ENCODE results near the gene NKPD1. TPM values are rescaled to one million over a fixed set of nuclear protein-coding genes. Genes with fewer than 3 reads are reported as not detected.

The NKPD1 gene
- total and polyA plus RNA-seq, 2 donors: 0.14 to 0.59 TPM

DNA sequence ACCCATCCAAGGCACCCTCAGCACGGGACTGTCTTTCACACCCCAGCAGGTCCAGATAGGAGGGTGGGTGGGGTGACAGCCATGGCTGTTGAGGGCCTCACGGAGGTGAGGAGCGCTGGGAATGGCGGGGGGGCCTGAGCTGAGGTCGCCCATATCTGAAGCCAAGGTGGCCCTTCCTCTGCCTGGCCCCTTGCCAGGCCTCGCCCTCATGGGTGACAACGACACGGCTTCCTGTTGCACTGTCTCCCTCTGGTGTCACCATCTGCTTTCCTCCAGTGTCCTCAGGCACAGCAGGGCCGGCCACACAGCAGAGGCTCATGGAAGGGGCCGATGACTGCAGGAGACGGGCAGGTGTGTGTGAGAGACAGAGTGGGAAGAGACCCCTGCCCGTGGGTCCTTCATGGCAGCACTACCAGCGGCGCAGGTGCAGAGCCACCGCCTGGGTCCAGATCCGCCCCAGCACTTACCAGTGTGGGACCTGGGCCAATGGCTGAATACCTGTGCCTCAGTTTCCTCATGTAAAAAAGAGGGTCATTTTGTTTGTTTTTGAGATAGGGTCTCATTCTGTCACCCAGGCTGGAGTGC lies 8.1 kb upstream of the NKPD1 start:
- H3K9me3 ChIP-seq (ENCODE audit: control insufficient read depth in 2 of 2, insufficient read depth in 1 of 2, low read length in 1 of 2): peaks cover 0 to 3% of the 10 kb centered on the region in 2 donors
- 94% methylated on average over 16 of the region's 16 CpGs for WGBS
- H3K27ac ChIP-seq (ENCODE audit: low read depth in 1 of 2, low read length in 1 of 2): no peak overlapping the region
- no peaks in the 10 kb centered on the region for H3K27me3 ChIP-seq (ENCODE audit: control insufficient read depth in 2 of 2, insufficient read depth in 1 of 2, low read length in 1 of 2)
- H3K4me1 ChIP-seq (ENCODE audit: control insufficient read depth in 2 of 2, insufficient read depth in 2 of 2, low read length in 2 of 2): peaks cover 20 to 52% of the 10 kb centered on the region in 2 donors
- no peaks in the 10 kb centered on the region for H3K36me3 ChIP-seq (ENCODE audit: control insufficient read depth in 2 of 2, insufficient read depth in 2 of 2, low read length in 1 of 2)
- DNase-seq (ENCODE audit: low read depth in 6 of 9, low spot score in 9 of 9): no peak
- no peak overlapping the region for H3K4me3 ChIP-seq (ENCODE audit: low read length in 2 of 2)

DNA sequence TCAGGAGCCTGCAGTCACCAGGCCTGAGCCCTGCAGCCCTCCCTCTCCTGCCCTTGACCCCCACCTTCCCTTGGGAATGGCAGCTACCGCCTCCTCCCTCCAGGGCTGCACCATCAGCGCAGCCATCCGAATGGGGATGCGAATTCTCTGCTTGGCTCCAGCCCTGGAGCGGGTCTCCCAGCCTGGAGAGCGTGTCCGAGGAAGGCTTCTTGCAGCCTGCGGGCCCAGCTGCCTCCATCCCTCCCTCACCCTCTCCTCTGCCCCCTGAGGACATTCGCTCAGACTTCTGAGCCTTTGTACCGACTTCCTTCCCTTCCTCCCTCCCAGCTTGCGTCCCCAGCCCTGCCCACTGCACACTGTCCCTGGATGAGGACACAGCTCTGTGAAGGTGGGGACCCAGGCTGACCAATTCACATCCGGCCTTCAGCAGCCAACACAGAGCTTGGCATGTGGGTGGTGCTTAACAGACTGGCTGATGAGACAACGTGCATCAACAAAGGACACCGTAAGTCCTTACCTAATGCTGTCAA lies 6.0 kb upstream of the NKPD1 start:
- 88% methylated on average over 14 of the region's 14 CpGs for WGBS
- H3K4me3 ChIP-seq (ENCODE audit: low read length in 2 of 2): no peak overlapping the region
- DNase-seq (ENCODE audit: low read depth in 6 of 9, low spot score in 9 of 9): no peak
- no peaks in the 10 kb centered on the region for H3K36me3 ChIP-seq (ENCODE audit: control insufficient read depth in 2 of 2, insufficient read depth in 2 of 2, low read length in 1 of 2)
- H3K27me3 ChIP-seq (ENCODE audit: control insufficient read depth in 2 of 2, insufficient read depth in 1 of 2, low read length in 1 of 2): peaks cover 0 to 4% of the 10 kb centered on the region in 2 donors
- H3K9me3 ChIP-seq (ENCODE audit: control insufficient read depth in 2 of 2, insufficient read depth in 1 of 2, low read length in 1 of 2): no peaks in the 10 kb centered on the region
- H3K4me1 ChIP-seq (ENCODE audit: control insufficient read depth in 2 of 2, insufficient read depth in 2 of 2, low read length in 2 of 2): peaks cover 11 to 40% of the 10 kb centered on the region in 2 donors
- H3K27ac ChIP-seq (ENCODE audit: low read depth in 1 of 2, low read length in 1 of 2): no peak overlapping the region

DNA sequence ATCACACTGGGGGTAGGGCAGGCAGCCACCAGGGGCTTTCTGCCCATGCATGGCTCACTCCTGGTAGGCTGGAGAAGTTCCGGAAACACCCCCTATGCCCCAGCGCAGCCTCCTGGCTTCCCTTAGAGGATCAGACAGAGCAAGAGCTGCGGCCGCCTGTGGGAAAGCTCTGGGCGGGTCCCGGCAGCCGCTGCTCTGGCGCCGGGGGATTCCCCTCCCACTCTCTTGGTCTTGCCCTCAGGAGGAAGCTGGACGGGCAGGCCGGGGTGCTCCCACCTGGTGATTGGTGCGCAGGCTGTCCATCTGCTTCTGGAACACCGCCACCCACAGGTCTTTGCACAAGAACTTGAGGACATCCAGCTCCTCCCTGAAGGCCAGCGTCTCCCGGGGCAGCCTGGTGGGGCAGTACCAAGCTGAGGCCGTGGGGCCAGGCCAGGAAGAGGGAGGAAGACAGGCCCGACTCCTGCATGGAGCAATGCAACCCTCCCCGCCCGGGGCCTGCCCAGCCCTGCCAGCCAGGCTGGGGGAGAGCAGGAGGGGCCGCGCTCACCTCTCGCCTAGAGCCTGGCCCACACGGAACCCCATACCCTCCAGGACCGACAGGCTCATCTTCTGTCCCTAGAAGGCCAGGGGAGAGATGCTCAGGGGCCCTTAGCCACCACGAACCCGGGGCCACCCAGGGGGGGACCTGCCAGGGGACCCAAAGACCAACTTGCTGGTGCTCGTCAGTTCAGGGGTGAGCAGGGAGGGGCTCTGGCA lies 4.0 kb upstream of the NKPD1 start:
- peak overlapping the region in 1 of 2 donors; percentile 8 for H3K27ac ChIP-seq (ENCODE audit: low read depth in 1 of 2, low read length in 1 of 2)
- H3K9me3 ChIP-seq (ENCODE audit: control insufficient read depth in 2 of 2, insufficient read depth in 1 of 2, low read length in 1 of 2): peaks cover 0 to 3% of the 10 kb centered on the region in 2 donors
- DNase-seq (ENCODE audit: low read depth in 6 of 9, low spot score in 9 of 9): peak in 2 of 9 donors; percentile 41 to 57
- H3K4me3 ChIP-seq (ENCODE audit: low read length in 2 of 2): no peak overlapping the region
- peaks cover 0 to 24% of the 10 kb centered on the region in 2 donors for H3K27me3 ChIP-seq (ENCODE audit: control insufficient read depth in 2 of 2, insufficient read depth in 1 of 2, low read length in 1 of 2)
- 43% methylated on average over 27 of the region's 27 CpGs for WGBS
- H3K36me3 ChIP-seq (ENCODE audit: control insufficient read depth in 2 of 2, insufficient read depth in 2 of 2, low read length in 1 of 2): no peaks in the 10 kb centered on the region
- H3K4me1 ChIP-seq (ENCODE audit: control insufficient read depth in 2 of 2, insufficient read depth in 2 of 2, low read length in 2 of 2): peaks cover 5 to 24% of the 10 kb centered on the region in 2 donors

DNA sequence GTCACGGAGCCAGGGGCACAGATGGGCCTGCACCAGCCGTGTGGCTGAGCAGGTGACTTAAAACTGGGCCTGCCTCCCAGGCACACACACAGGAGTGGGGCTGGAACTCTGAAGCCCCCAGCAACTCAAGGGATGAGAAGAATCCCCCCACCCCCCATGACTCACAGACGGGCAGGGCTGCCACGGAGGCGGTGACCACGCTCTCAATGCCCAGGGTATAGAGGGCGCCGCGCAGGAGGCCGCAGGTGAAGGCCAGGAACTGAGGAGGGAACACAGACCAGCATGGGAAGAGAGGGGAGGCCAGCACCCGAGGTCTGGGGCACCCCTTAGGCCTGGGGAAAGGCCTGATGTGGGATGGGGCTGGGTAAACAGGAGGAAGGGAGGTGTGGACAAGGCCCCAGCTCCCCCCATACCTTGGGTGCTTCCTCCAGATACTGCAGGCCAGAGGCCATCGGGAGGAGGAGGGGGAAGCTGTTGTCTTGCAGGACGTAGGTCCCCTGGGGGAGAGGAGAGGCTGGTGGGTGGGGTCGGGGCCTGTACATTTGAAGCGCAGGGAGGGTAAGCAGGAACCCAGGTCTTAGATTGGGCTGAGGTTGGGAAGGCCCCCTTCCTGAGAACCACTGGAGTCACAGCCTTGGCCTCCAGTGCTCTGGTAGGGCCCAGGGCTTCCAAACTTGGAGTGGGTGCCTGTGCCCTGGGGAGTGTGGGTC lies 3.1 kb upstream of the NKPD1 start:
- peaks cover 0 to 5% of the 10 kb centered on the region in 2 donors for H3K9me3 ChIP-seq (ENCODE audit: control insufficient read depth in 2 of 2, insufficient read depth in 1 of 2, low read length in 1 of 2)
- H3K27me3 ChIP-seq (ENCODE audit: control insufficient read depth in 2 of 2, insufficient read depth in 1 of 2, low read length in 1 of 2): peaks cover 2 to 32% of the 10 kb centered on the region in 2 donors
- H3K36me3 ChIP-seq (ENCODE audit: control insufficient read depth in 2 of 2, insufficient read depth in 2 of 2, low read length in 1 of 2): no peaks in the 10 kb centered on the region
- no peak overlapping the region for H3K4me3 ChIP-seq (ENCODE audit: low read length in 2 of 2)
- DNase-seq (ENCODE audit: low read depth in 6 of 9, low spot score in 9 of 9): no peak
- no peak overlapping the region for H3K27ac ChIP-seq (ENCODE audit: low read depth in 1 of 2, low read length in 1 of 2)
- H3K4me1 ChIP-seq (ENCODE audit: control insufficient read depth in 2 of 2, insufficient read depth in 2 of 2, low read length in 2 of 2): peaks cover 5 to 24% of the 10 kb centered on the region in 2 donors
- WGBS: 86% methylated on average over 15 of the region's 15 CpGs

DNA sequence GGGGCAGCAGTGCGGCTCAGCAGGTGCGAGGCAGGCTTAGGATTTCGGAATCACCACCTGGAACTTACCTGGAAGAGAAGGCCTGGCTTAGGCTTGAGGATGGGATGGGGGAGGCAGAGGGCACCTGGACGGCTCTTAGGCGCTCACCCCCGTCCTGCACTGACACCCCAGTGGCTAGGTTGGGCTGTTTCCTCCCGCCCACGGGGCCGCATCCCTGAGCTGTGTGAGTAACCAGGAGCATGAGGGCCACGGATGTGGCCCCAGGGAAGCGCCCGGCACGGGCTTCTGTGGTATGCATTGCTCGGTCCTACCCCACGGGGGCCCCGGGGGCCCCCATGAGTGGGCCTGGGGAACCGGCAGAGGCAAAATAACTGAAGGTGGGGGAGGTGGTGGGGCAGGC lies 2.4 kb upstream of the NKPD1 start:
- WGBS: 97% methylated on average over 17 of the region's 17 CpGs
- Histone ChIP-seq H3K27ac (ENCODE audit: low read depth in 1 of 2, low read length in 1 of 2) (no peak overlapping the region), H3K27me3 (ENCODE audit: control insufficient read depth in 2 of 2, insufficient read depth in 1 of 2, low read length in 1 of 2) (peaks cover 2 to 40% of the 10 kb centered on the region in 2 donors), H3K4me1 (ENCODE audit: control insufficient read depth in 2 of 2, insufficient read depth in 2 of 2, low read length in 2 of 2) (peaks cover 5 to 24% of the 10 kb centered on the region in 2 donors), H3K9me3 (ENCODE audit: control insufficient read depth in 2 of 2, insufficient read depth in 1 of 2, low read length in 1 of 2) (peaks cover 0 to 5% of the 10 kb centered on the region in 2 donors), H3K4me3 (ENCODE audit: low read length in 2 of 2) (no peak overlapping the region), H3K36me3 (ENCODE audit: control insufficient read depth in 2 of 2, insufficient read depth in 2 of 2, low read length in 1 of 2) (no peaks in the 10 kb centered on the region)
- DNase-seq (ENCODE audit: low read depth in 6 of 9, low spot score in 9 of 9): no peak

DNA sequence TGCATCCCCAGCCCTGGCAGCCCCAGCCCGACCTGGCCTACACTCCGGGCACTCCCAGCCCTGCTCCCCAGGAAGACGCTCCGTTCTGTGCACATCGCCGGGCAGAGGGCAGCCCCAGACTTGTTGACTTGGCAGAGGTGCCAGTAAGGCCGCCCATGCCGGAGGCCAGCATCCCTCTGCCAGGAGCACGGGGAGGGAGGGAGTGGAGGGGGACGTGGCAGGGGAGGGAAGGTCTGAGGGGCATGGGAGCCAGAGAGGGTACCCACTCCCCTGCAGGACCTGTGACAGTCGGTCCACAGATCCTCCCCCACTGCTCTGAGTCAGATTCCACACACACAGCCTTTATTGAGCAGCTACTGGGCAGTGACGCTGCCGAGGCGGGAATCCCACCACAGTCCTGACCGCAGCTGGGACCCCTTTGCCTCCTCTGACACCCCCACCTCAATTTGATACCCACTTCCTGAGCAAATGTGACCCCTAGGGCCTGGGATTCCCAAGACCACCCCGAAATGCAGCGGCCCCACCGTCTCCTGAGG lies 1.9 kb upstream of the NKPD1 start:
- WGBS: 96% methylated on average over 18 of the region's 18 CpGs
- no peak for DNase-seq (ENCODE audit: low read depth in 6 of 9, low spot score in 9 of 9)
- peaks cover 5 to 24% of the 10 kb centered on the region in 2 donors for H3K4me1 ChIP-seq (ENCODE audit: control insufficient read depth in 2 of 2, insufficient read depth in 2 of 2, low read length in 2 of 2)
- H3K36me3 ChIP-seq (ENCODE audit: control insufficient read depth in 2 of 2, insufficient read depth in 2 of 2, low read length in 1 of 2): no peaks in the 10 kb centered on the region
- no peak overlapping the region for H3K4me3 ChIP-seq (ENCODE audit: low read length in 2 of 2)
- no peak overlapping the region for H3K27ac ChIP-seq (ENCODE audit: low read depth in 1 of 2, low read length in 1 of 2)
- peaks cover 0 to 5% of the 10 kb centered on the region in 2 donors for H3K9me3 ChIP-seq (ENCODE audit: control insufficient read depth in 2 of 2, insufficient read depth in 1 of 2, low read length in 1 of 2)
- peaks cover 4 to 42% of the 10 kb centered on the region in 2 donors for H3K27me3 ChIP-seq (ENCODE audit: control insufficient read depth in 2 of 2, insufficient read depth in 1 of 2, low read length in 1 of 2)

DNA sequence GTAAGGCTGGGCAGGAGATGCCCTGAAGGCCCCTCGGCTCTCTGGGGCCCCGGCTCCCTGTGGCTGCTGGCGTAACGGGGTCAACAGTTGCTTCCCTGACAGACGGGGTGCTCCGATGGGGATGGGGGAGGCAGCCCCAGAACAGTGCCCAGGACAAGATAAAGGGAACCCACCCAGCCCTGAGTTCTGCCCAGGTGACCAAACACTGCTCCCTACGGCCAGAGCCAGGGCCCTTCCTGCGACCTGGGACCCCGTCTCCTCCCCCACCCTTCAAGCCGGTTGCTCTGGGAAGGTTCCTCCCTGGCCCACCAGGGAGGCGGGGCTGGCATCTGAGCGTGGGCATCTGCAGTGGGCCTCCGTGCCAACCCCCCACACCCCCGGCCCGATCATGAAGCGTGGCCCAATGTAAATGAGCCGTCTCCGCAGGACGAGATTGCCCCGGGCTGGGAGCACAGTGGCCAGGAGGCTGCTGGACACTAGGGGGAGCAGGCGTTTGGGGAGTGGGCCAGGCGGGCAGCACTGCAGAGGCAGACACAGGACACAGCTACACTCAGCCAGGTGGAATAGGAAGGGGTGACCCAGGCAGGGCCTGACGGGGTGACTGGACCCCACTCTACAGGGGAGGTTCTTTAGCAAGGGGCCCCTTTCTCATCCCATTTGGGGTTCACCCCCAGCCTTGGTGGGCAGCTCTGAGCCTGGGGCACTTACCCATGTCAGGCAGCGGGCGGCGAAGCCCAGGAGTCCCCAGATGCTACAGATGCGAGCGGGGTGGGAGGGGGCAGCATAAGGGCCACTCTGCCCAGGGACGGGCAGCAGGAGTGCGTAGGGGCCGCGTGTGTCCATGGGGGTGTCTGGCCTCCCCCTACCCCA lies 1.2 kb upstream of the NKPD1 start:
- H3K4me1 ChIP-seq (ENCODE audit: control insufficient read depth in 2 of 2, insufficient read depth in 2 of 2, low read length in 2 of 2): peaks cover 5 to 24% of the 10 kb centered on the region in 2 donors
- no peak for DNase-seq (ENCODE audit: low read depth in 6 of 9, low spot score in 9 of 9)

DNA sequence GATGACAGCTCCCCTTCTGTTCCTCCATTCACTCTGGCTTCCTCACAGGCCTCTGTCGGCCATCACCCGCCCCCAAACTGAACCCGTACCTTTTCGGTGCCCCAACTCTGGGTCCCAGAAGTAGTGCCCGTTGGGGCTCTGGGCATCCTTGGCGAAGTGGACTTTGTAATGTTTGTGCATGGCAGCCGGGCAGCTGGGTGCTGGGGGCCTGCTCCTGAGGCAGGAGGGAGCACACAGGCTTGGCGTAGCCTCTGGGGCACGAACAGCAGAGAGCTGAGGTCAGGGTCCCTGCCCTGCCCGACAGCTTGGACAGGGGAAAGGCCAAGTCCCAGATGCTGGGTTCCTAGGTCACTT lies 834 bp downstream of the NKPD1 start:
- Histone ChIP-seq H3K9me3 (ENCODE audit: control insufficient read depth in 2 of 2, insufficient read depth in 1 of 2, low read length in 1 of 2) (peaks cover 0 to 5% of the 10 kb centered on the region in 2 donors), H3K36me3 (ENCODE audit: control insufficient read depth in 2 of 2, insufficient read depth in 2 of 2, low read length in 1 of 2) (no peaks in the 10 kb centered on the region), H3K27me3 (ENCODE audit: control insufficient read depth in 2 of 2, insufficient read depth in 1 of 2, low read length in 1 of 2) (peaks cover 4 to 63% of the 10 kb centered on the region in 2 donors), H3K4me3 (ENCODE audit: low read length in 2 of 2) (no peak overlapping the region), H3K27ac (ENCODE audit: low read depth in 1 of 2, low read length in 1 of 2) (no peak overlapping the region), H3K4me1 (ENCODE audit: control insufficient read depth in 2 of 2, insufficient read depth in 2 of 2, low read length in 2 of 2) (peaks cover 5 to 15% of the 10 kb centered on the region in 2 donors)
- WGBS: 91% methylated on average over 10 of the region's 10 CpGs
- no peak for DNase-seq (ENCODE audit: low read depth in 6 of 9, low spot score in 9 of 9)

More for the DNA sequence above, 1.2 kb upstream of the NKPD1 start:
- Histone ChIP-seq H3K4me3 (ENCODE audit: low read length in 2 of 2) (no peak overlapping the region), H3K9me3 (ENCODE audit: control insufficient read depth in 2 of 2, insufficient read depth in 1 of 2, low read length in 1 of 2) (peaks cover 0 to 5% of the 10 kb centered on the region in 2 donors), H3K36me3 (ENCODE audit: control insufficient read depth in 2 of 2, insufficient read depth in 2 of 2, low read length in 1 of 2) (no peaks in the 10 kb centered on the region), H3K27ac (ENCODE audit: low read depth in 1 of 2, low read length in 1 of 2) (no peak overlapping the region), H3K27me3 (ENCODE audit: control insufficient read depth in 2 of 2, insufficient read depth in 1 of 2, low read length in 1 of 2) (peaks cover 4 to 46% of the 10 kb centered on the region in 2 donors)
- 65% methylated on average over 32 of the region's 32 CpGs for whole genome bisulfite sequencing

All from thymus (tissue), 11 donors.